HepG2 (cell line): ENCODE measurements around the gene ABCC3. TPM values are rescaled to one million over a fixed set of nuclear protein-coding genes. Genes with fewer than 3 reads are reported as not detected.

Experiments used
- ARHGAP35 ChIP-seq: sonication (generic); formaldehyde crosslinking; IDR thresholded peaks from 2 replicates; pipeline ENCODE4 v1.9.0; 2022; ENCODE audit warnings: mild to moderate bottlenecking, inconsistent platforms, moderate library complexity, missing genetic modification reagents, borderline replicate concordance
- BCLAF1 ChIP-seq: fragments of 450-650 bp; IDR thresholded peaks from 2 replicates; pipeline ENCODE4 v1.6.1; 2017; ENCODE audit warnings: mild to moderate bottlenecking
- GABPB1 ChIP-seq: IDR thresholded peaks from 2 replicates; pipeline ENCODE4 v1.6.1; 2016; ENCODE audit warnings: mild to moderate bottlenecking, missing genetic modification reagents, moderate library complexity, missing compliant biosample characterization
- GRHL1 ChIP-seq: sonication (generic); formaldehyde crosslinking; conservative IDR thresholded peaks from 2 replicates; pipeline ENCODE4 v1.8.0; 2022; ENCODE audit warnings: missing genetic modification reagents
- HIVEP1 ChIP-seq: sonication (generic); formaldehyde crosslinking; IDR thresholded peaks from 2 replicates; pipeline ENCODE4 v1.4.0; 2020; ENCODE audit warnings: mild to moderate bottlenecking, missing genetic modification reagents
- KAT7 ChIP-seq: IDR thresholded peaks from 2 replicates; pipeline ENCODE4 v1.6.1; 2018; ENCODE audit warnings: borderline replicate concordance, missing compliant biosample characterization
- MED1 ChIP-seq: sonication (generic); formaldehyde crosslinking; IDR thresholded peaks from 2 replicates; pipeline ENCODE4 v1.4.0; 2020; ENCODE audit warnings: missing genetic modification reagents
- MEIS2 ChIP-seq: sonication (generic); formaldehyde crosslinking; IDR thresholded peaks from 2 replicates; pipeline ENCODE4 v1.9.0; 2021; ENCODE audit warnings: mild to moderate bottlenecking, missing genetic modification reagents
- NFATC3 ChIP-seq: sonication (generic); formaldehyde crosslinking; IDR thresholded peaks from 2 replicates; pipeline ENCODE4 v1.5.1; 2020; ENCODE audit warnings: mild to moderate bottlenecking, missing genetic modification reagents
- PAF1 ChIP-seq: IDR thresholded peaks from 2 replicates; pipeline ENCODE4 v1.6.1; 2016; ENCODE audit warnings: missing genetic modification reagents, missing compliant biosample characterization
- PITX1 ChIP-seq: sonication (generic); formaldehyde crosslinking; IDR thresholded peaks from 2 replicates; pipeline ENCODE4 v1.5.1; 2020; ENCODE audit warnings: mild to moderate bottlenecking, missing genetic modification reagents
- SOX6 ChIP-seq, 2 experiments: fragments of 450-650 bp in 1 of 2; sonication (generic) in 1 of 2; formaldehyde crosslinking in 1 of 2; IDR thresholded peaks; 2 replicates each; pipeline versions ENCODE4 v1.4.0 to v1.6.1; 2017 to 2020; ENCODE audit warnings: antibody characterized with exemption in 1 of 2, mild to moderate bottlenecking in 1 of 2, missing genetic modification reagents in 1 of 2
- SPEN ChIP-seq: sonication (generic); formaldehyde crosslinking; IDR thresholded peaks from 2 replicates; pipeline ENCODE4 v1.5.1; 2020; ENCODE audit warnings: low read depth, mild to moderate bottlenecking, missing genetic modification reagents
- SSRP1 ChIP-seq: IDR thresholded peaks from 2 replicates; pipeline ENCODE4 v1.6.1; 2016; ENCODE audit warnings: control low read depth
- YEATS4 ChIP-seq: sonication (generic); formaldehyde crosslinking; IDR thresholded peaks from 2 replicates; pipeline ENCODE4 v1.4.0; 2020; ENCODE audit warnings: missing genetic modification reagents, borderline replicate concordance
- ZFP37 ChIP-seq: sonication (generic); formaldehyde crosslinking; IDR thresholded peaks from 2 replicates; pipeline ENCODE4 v1.4.0; 2020; ENCODE audit warnings: missing genetic modification reagents, borderline replicate concordance
- ZIK1 ChIP-seq: sonication (generic); formaldehyde crosslinking; IDR thresholded peaks from 2 replicates; pipeline ENCODE4 v1.5.0; 2020; ENCODE audit warnings: mild to moderate bottlenecking, low read depth, missing genetic modification reagents, borderline replicate concordance
- ZNF232 ChIP-seq: sonication (generic); formaldehyde crosslinking; IDR thresholded peaks from 2 replicates; pipeline ENCODE4 v1.4.0; 2020; ENCODE audit warnings: missing genetic modification reagents, borderline replicate concordance
- ZNF292 ChIP-seq: sonication (generic); formaldehyde crosslinking; IDR thresholded peaks from 2 replicates; pipeline ENCODE4 v1.8.1; 2022; ENCODE audit warnings: mild to moderate bottlenecking, low read depth, missing genetic modification reagents, borderline replicate concordance
- ZNF317 ChIP-seq: sonication (generic); formaldehyde crosslinking; IDR thresholded peaks from 2 replicates; pipeline ENCODE4 v1.5.0; 2020; ENCODE audit warnings: mild to moderate bottlenecking, missing genetic modification reagents
- ZNF383 ChIP-seq: sonication (generic); formaldehyde crosslinking; IDR thresholded peaks from 2 replicates; pipeline ENCODE4 v1.4.0; 2020; ENCODE audit warnings: missing genetic modification reagents, mild to moderate bottlenecking, borderline replicate concordance
- ZNF670 ChIP-seq: sonication (generic); formaldehyde crosslinking; IDR thresholded peaks from 2 replicates; pipeline ENCODE4 v1.8.0; 2022; ENCODE audit warnings: mild to moderate bottlenecking, missing genetic modification reagents, borderline replicate concordance
- ZSCAN22 ChIP-seq: sonication (generic); formaldehyde crosslinking; IDR thresholded peaks from 2 replicates; pipeline ENCODE4 v1.4.0; 2020; ENCODE audit warnings: mild to moderate bottlenecking, missing genetic modification reagents
- polyA plus RNA-seq, 8 experiments: library from polyadenylated mRNA; depleted of rRNA in 3 of 8; stranded (reverse) in 7 of 8; unstranded in 1 of 8; fragments of >200 nt; fragmentation: Illumina TruSeq in 4 of 8; extraction: Trizol in 4 of 8; gene quantifications; 2 replicates each; pipeline versions ENCODE4 v1.2.1 to v1.2.3, GENCODE V29; 2011 to 2016; ENCODE audit warnings: low read depth in 4 of 8, missing spikeins in 1 of 8, mixed read lengths in 1 of 8; ENCODE audit not compliant: insufficient read depth in 1 of 8
- total RNA-seq, 5 experiments: library from RNA; depleted of rRNA; stranded (reverse); fragments of >200 nt; fragmentation: Illumina TruSeq; extraction: Trizol; gene quantifications; 2 replicates each; pipeline ENCODE4 v1.2.3, GENCODE V29; 2016; ENCODE audit warnings: low read depth in 1 of 5
- TF ChIP-seq, protein P1 (sequence below): IDR thresholded peaks from 2 replicates; pipeline ENCODE4 v1.6.1; 2016

The ABCC3 gene
- total and polyA plus RNA-seq, 2 of the 13 experiments (the other 11 are each of a cell fraction or from before 2014, with no cell fraction given), result 25.2 to 50.7 TPM

DNA sequence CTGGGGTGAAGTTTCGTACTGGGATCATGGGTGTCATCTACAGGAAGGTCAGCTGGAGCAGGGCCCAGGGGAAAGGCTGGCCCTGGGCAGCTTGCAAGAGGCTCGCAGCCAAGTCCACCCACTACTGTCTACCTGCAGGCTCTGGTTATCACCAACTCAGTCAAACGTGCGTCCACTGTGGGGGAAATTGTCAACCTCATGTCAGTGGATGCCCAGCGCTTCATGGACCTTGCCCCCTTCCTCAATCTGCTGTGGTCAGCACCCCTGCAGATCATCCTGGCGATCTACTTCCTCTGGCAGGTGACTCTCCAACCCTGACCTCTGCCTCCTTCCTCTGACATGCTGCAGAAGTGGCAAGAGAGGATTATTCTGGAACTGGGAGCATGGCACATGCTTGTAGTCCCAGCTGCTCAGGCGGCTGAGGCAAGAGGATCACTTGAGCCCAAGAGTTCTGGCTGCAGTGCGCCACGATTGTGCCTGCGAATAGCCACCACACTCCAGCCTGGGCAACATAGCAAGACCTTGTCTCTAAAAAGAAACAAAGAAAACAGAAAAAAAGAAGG is 29.2 kb downstream of the ABCC3 start (continued):
- TF ChIP-seq MED1 (CRISPR knock-in tag), result peak; percentile 89
- 0 out of 2 replicates have a peak, but pooled peaks have one; percentile 46 for TF ChIP-seq ZNF317
- no peak for TF ChIP-seq YEATS4 (CRISPR knock-in tag)
- peak; percentile 57; the same call in 1 of the 2 replicates for TF ChIP-seq ZIK1
- 0 out of 2 replicates have a peak, but pooled peaks have one; percentile 27 for TF ChIP-seq ARHGAP35
- 0 out of 2 replicates have a peak, but pooled peaks have one; percentile 8 for TF ChIP-seq KAT7
- peak; percentile 40; the same call in 1 of the 2 replicates for TF ChIP-seq ZFP37 (CRISPR knock-in tag)
- TF ChIP-seq, protein P1, sequence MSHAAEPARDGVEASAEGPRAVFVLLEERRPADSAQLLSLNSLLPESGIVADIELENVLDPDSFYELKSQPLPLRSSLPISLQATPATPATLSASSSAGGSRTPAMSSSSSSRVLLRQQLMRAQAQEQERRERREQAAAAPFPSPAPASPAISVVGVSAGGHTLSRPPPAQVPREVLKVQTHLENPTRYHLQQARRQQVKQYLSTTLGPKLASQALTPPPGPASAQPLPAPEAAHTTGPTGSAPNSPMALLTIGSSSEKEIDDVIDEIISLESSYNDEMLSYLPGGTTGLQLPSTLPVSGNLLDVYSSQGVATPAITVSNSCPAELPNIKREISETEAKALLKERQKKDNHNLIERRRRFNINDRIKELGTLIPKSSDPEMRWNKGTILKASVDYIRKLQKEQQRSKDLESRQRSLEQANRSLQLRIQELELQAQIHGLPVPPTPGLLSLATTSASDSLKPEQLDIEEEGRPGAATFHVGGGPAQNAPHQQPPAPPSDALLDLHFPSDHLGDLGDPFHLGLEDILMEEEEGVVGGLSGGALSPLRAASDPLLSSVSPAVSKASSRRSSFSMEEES (CRISPR knock-in tag), result peak; percentile 73
- 0 out of 2 replicates have a peak, but pooled peaks have one; percentile 28 for TF ChIP-seq NFATC3 (CRISPR knock-in tag)
- TF ChIP-seq SOX6 (IDR thresholded peaks at IDR 0.05), result no peak
- TF ChIP-seq SOX6 (CRISPR knock-in tag; IDR thresholded peaks at IDR 0.05), result peak; percentile 40; the same call in 1 of the 2 replicates
- no peak for TF ChIP-seq PAF1 (CRISPR knock-in tag)
- TF ChIP-seq HIVEP1 (CRISPR knock-in tag), result peak; percentile 30; the same call in 1 of the 2 replicates
- peak; percentile 75 for TF ChIP-seq MEIS2 (CRISPR knock-in tag)
- TF ChIP-seq SSRP1, result no peak
- TF ChIP-seq BCLAF1, result no peak
- TF ChIP-seq SPEN (CRISPR knock-in tag), result no peak
- peak; percentile 92; the same call in 1 of the 2 replicates for TF ChIP-seq ZSCAN22 (CRISPR knock-in tag)
- no peak for TF ChIP-seq ZNF232 (CRISPR knock-in tag)
- peak; percentile 52; the same call in 1 of the 2 replicates for TF ChIP-seq ZNF292
- TF ChIP-seq PITX1 (CRISPR knock-in tag), result no peak
- 0 out of 2 replicates have a peak, but pooled peaks have one; percentile 34 for TF ChIP-seq ZNF670 (CRISPR knock-in tag)
- TF ChIP-seq ZNF383 (CRISPR knock-in tag), result no peak
- TF ChIP-seq GABPB1, result peak; percentile 65
- no peak for TF ChIP-seq GRHL1
